Measurements from ENCODE around the gene MKLN1. TPM values are rescaled to one million over a fixed set of nuclear protein-coding genes. Genes with fewer than 3 reads are reported as not detected.

MKLN1 gene
- total and polyA plus RNA-seq, 12 donors = 9.5 to 48.2 (median 41.1) TPM

- Histone ChIP-seq H3K36me3 (no peaks in the 10 kb centered on the region), H3K4me3 (no peak overlapping the region), H3K9me3 (peaks cover 0 to 36% (median 19%) of the 10 kb centered on the region in 11 donors), H3K4me1 (peaks cover 0 to 56% (median 18%) of the 10 kb centered on the region in 9 donors), H3K27me3 (no peaks in the 10 kb centered on the region), H3K27ac (no peak overlapping the region)
- intact Hi-C loops (cut with DNase I) = loop anchor here in 1 of 10 donors (5.0 kb wide), 1 partner anchor 33 kb away; no protein-coding TSS in a partner anchor
- 77 to 78% methylated on average over 7 of the region's 7 CpGs for WGBS, 2 donors
- TF ChIP-seq CTCF (IDR thresholded peaks at IDR 0.05) = no peak
- DNase-seq (no peak), ATAC-seq (no peak)
These were observed 11.2 kb downstream of the MKLN1 start for GRCh38 chr7:131338691-131339390.

- intact Hi-C loops (cut with DNase I) = no loop called here
- whole genome bisulfite sequencing, 2 donors = 92 to 96% methylated on average over 1 of the region's 1 CpG
- no peak for TF ChIP-seq CTCF (IDR thresholded peaks at IDR 0.05)
- Histone ChIP-seq H3K9me3 (peaks cover 0 to 22% (median 8%) of the 10 kb centered on the region in 11 donors), H3K27ac (no peak overlapping the region), H3K36me3 (no peaks in the 10 kb centered on the region), H3K27me3 (no peaks in the 10 kb centered on the region), H3K4me1 (peaks cover 0 to 40% (median 22%) of the 10 kb centered on the region in 9 donors), H3K4me3 (no peak overlapping the region)
- DNase-seq = no peak
- ATAC-seq = peak in 1 of 8 donors; percentile 30
These were observed 14.0 kb downstream of the MKLN1 start for GRCh38 chr7:131341690-131342089.

- peak in 1 of 8 donors; percentile 24 for ATAC-seq
- intact Hi-C loops (cut with DNase I) = no loop called here
- H3K4me1 ChIP-seq = peaks cover 3 to 52% (median 28%) of the 10 kb centered on the region in 9 donors
These were observed 15.3 kb downstream of the MKLN1 start for GRCh38 chr7:131342864-131343442.

More at GRCh38 chr7:131342864-131343442, 15.3 kb downstream of the MKLN1 start:
- Histone ChIP-seq H3K36me3 (no peaks in the 10 kb centered on the region), H3K9me3 (peaks cover 0 to 9% (median 0%) of the 10 kb centered on the region in 11 donors), H3K4me3 (no peak overlapping the region), H3K27me3 (no peaks in the 10 kb centered on the region), H3K27ac (no peak overlapping the region)
- 80 to 81% methylated on average over 2 of the region's 2 CpGs for WGBS, 2 donors
- no peak for DNase-seq
- no peak for TF ChIP-seq CTCF (IDR thresholded peaks at IDR 0.05)
